ENCODE measurements around the gene GALNT2. TPM values are rescaled to one million over a fixed set of nuclear protein-coding genes. Genes with fewer than 3 reads are reported as not detected.

Gene GALNT2
- total and polyA plus RNA-seq, 2 of the 13 experiments (the other 11 are each of a cell fraction or from before 2014, with no cell fraction given): 39.3 to 39.6 TPM

GRCh38 chr1:230158415-230159291, 91.6 kb downstream of the GALNT2 start (continued):
- TF ChIP-seq TOPORS (CRISPR knock-in tag; IDR thresholded peaks at IDR 0.05): peak; percentile 65; the same call in 1 of the 2 replicates
- TF ChIP-seq TRIM24 (CRISPR knock-in tag; IDR thresholded peaks at IDR 0.05): no peak; the same call in 1 of the 2 replicates
- TF ChIP-seq ZEB1 (IDR thresholded peaks at IDR 0.05; ENCODE audit: insufficient replicate concordance, low read depth): peak; percentile 86
- no peak for TF ChIP-seq JARID2 (CRISPR knock-in tag; IDR thresholded peaks at IDR 0.05; ENCODE audit: insufficient replicate concordance)
- no peak for TF ChIP-seq ZNF597 (CRISPR knock-in tag; IDR thresholded peaks at IDR 0.05)
- TF ChIP-seq ZNF530 (CRISPR knock-in tag; IDR thresholded peaks at IDR 0.05; ENCODE audit: low read depth): no peak
- TF ChIP-seq ZHX2 (IDR thresholded peaks at IDR 0.05; ENCODE audit: low read depth): 0 out of 2 replicates have a peak, but pooled peaks have one; percentile 44
- TF ChIP-seq ZHX2 (CRISPR knock-in tag; IDR thresholded peaks at IDR 0.05; ENCODE audit: borderline replicate concordance): no peak
- TF ChIP-seq BRCA1 (CRISPR knock-in tag; IDR thresholded peaks at IDR 0.05): no peak
- no peak; the same call in 1 of the 2 replicates for TF ChIP-seq NCOA1 (CRISPR knock-in tag; IDR thresholded peaks at IDR 0.05)
- no peak for TF ChIP-seq ZNF138 (CRISPR knock-in tag; IDR thresholded peaks at IDR 0.05; ENCODE audit: low read depth)
- TF ChIP-seq ZNF678 (CRISPR knock-in tag; IDR thresholded peaks at IDR 0.05): peak; percentile 44; the same call in 1 of the 2 replicates
- no peak for TF ChIP-seq ZBTB10 (CRISPR knock-in tag; IDR thresholded peaks at IDR 0.05; ENCODE audit: borderline replicate concordance)
- no peak for TF ChIP-seq RBM39 (IDR thresholded peaks at IDR 0.05; ENCODE audit: low read depth, low read length, poor library complexity, severe bottlenecking)
- no peak for TF ChIP-seq POLR2AphosphoS5 (IDR thresholded peaks at IDR 0.05; ENCODE audit: low read depth, low read length)
- TF ChIP-seq ZNF740 (CRISPR knock-in tag; IDR thresholded peaks at IDR 0.05): no peak

All from HepG2 (cell line).